Mucosa of rectum (tissue), 2 donors: ENCODE measurements around the gene CCDC80.

Source experiments
- H3K27ac ChIP-seq, 2 donors: one replicate each; pipeline ENCODE4 v1.7.0; 2013; ENCODE audit warnings: inconsistent platforms in 2 of 2, low read depth in 2 of 2, low read length in 2 of 2
- H3K27me3 ChIP-seq, 2 donors: one replicate each; pipeline ENCODE4 v1.7.0; 2013; ENCODE audit warnings: low read length in 2 of 2; ENCODE audit not compliant: control insufficient read depth in 2 of 2, insufficient read depth in 2 of 2
- H3K36me3 ChIP-seq, 2 donors: one replicate each; pipeline ENCODE4 v1.7.0; 2013; ENCODE audit warnings: low read length in 2 of 2; ENCODE audit not compliant: control insufficient read depth in 2 of 2, insufficient read depth in 2 of 2
- H3K4me1 ChIP-seq, 2 donors: one replicate each; pipeline ENCODE4 v1.7.0; 2013; ENCODE audit warnings: low read length in 2 of 2, mild to moderate bottlenecking in 1 of 2; ENCODE audit not compliant: control insufficient read depth in 2 of 2, insufficient read depth in 2 of 2
- H3K4me3 ChIP-seq, 2 donors: one replicate each; pipeline ENCODE4 v1.7.0; 2013; ENCODE audit warnings: low read length in 2 of 2
- H3K9ac ChIP-seq, 2 donors: one replicate each; pipeline ENCODE4 v1.7.0; 2013; ENCODE audit warnings: low read length in 2 of 2, low read depth in 1 of 2, mild to moderate bottlenecking in 1 of 2
- H3K9me3 ChIP-seq, 2 donors: one replicate each; pipeline ENCODE4 v1.7.0; 2013; ENCODE audit warnings: low read length in 2 of 2; ENCODE audit not compliant: control insufficient read depth in 2 of 2
- donor health status: healthy.
- donor health status: Normal muscosa, but diverticular disease.

The CCDC80 gene

DNA sequence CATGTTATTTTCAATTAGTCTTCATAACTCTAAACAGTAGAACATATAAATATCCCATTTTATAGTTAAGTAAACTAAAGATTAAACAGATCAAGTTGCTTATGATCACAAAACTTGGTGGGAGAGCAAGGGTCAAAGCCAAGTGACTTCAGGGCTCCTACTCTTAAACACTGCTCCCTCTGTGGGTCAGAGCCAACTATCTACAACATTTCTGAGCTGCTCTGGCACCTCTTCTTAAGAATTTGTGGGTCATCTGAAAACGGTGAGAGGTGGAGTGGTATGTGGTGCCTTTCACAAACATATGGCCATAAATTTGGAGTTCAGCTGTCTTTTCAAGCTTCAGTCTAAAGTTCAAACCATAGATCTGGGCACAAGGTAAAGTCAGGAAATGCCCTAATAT is 90.1 kb downstream of the CCDC80 start:
- Histone ChIP-seq H3K4me1 (peaks cover 0 to 7% of the 10 kb centered on the region in 2 donors), H3K9me3 (no peaks in the 10 kb centered on the region), H3K27ac (no peak overlapping the region), H3K4me3 (no peak overlapping the region), H3K9ac (no peak overlapping the region), H3K27me3 (no peaks in the 10 kb centered on the region), H3K36me3 (peaks cover 24 to 31% of the 10 kb centered on the region in 2 donors)
